ENCODE data around the gene BASP1.

Gene BASP1

DNA sequence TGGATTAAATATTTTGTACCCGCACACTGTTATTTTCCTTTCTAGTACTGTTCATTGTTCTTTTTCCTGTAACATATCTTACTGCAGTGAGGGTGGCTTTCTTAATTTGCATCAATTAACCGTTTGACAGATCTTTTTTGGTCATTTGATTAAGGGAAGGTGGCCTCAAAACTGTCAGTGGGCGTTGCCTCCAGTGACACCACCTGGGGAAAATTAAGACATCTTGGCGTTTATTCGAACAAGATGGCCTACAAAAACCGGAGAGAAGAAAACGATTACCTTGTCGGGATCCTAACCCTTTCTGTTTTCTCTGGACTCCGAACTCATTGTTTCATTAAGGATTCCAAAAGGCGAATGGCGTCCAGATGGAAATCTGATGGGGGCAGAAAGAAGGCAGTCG is 2.0 kb downstream of the BASP1 start:
- no peak for DNase-seq (ENCODE audit: low spot score)
- TF ChIP-seq, protein P1, sequence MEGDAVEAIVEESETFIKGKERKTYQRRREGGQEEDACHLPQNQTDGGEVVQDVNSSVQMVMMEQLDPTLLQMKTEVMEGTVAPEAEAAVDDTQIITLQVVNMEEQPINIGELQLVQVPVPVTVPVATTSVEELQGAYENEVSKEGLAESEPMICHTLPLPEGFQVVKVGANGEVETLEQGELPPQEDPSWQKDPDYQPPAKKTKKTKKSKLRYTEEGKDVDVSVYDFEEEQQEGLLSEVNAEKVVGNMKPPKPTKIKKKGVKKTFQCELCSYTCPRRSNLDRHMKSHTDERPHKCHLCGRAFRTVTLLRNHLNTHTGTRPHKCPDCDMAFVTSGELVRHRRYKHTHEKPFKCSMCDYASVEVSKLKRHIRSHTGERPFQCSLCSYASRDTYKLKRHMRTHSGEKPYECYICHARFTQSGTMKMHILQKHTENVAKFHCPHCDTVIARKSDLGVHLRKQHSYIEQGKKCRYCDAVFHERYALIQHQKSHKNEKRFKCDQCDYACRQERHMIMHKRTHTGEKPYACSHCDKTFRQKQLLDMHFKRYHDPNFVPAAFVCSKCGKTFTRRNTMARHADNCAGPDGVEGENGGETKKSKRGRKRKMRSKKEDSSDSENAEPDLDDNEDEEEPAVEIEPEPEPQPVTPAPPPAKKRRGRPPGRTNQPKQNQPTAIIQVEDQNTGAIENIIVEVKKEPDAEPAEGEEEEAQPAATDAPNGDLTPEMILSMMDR (IDR thresholded peaks at IDR 0.05; ENCODE audit: extremely low read depth, insufficient read depth, missing control alignments): no peak
- in situ Hi-C loops (cut with MboI; ENCODE audit: low pct_unique_long_range_greater_than_20kb, low sequenced_read_pairs, unreplicated experiment): loop anchor here (10.0 kb wide), 2 partner anchors 55 to 1085 kb away; no protein-coding TSS in a partner anchor

DNA sequence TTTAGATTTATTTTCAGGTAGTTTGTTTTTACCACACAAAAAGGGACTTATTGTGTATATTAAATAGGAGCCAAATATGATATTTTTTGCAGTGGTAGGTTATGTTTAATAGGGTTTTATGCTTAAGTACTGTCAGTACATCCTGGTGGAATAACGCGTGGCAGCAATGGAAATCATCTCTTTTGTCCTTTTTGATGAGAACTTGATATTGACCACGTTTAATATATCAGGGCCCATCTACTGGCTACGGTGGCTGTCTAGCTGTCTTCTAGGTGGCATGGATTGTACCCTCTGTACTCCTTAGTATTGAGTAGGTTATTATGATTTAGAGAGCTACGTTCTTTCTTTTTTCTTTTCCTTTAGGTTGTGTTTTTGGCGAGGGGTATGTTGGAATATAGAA is 2.6 kb downstream of the BASP1 start:
- in situ Hi-C loops (cut with MboI; ENCODE audit: low pct_unique_long_range_greater_than_20kb, low sequenced_read_pairs, unreplicated experiment): loop anchor here (10.0 kb wide), 2 partner anchors 55 to 1085 kb away; no protein-coding TSS in a partner anchor
- TF ChIP-seq, protein P1 (IDR thresholded peaks at IDR 0.05; ENCODE audit: extremely low read depth, insufficient read depth, missing control alignments): no peak
- DNase-seq (ENCODE audit: low spot score): no peak

DNA sequence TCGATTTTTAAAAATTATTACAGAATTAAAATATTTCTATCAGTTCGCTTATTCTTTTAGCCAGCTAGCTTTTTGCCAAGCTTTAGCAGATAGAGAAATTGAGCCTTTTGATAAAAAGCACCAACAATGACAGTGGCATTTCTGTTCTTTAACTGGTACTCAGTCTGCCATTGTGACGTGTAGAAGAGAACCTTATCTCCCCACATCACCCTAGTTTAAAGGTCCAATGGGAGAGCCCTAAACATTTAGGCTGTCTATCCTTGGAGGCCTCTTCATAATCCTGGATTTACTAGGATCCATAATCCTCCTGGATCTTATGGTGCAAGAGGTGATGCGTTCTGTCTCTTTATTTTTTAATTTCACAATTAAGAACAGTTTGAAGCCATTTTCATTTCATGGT is 3.0 kb downstream of the BASP1 start:
- TF ChIP-seq, protein P1 (IDR thresholded peaks at IDR 0.05; ENCODE audit: extremely low read depth, insufficient read depth, missing control alignments): no peak
- DNase-seq (ENCODE audit: low spot score): no peak
- in situ Hi-C loops (cut with MboI; ENCODE audit: low pct_unique_long_range_greater_than_20kb, low sequenced_read_pairs, unreplicated experiment): no loop called here

DNA sequence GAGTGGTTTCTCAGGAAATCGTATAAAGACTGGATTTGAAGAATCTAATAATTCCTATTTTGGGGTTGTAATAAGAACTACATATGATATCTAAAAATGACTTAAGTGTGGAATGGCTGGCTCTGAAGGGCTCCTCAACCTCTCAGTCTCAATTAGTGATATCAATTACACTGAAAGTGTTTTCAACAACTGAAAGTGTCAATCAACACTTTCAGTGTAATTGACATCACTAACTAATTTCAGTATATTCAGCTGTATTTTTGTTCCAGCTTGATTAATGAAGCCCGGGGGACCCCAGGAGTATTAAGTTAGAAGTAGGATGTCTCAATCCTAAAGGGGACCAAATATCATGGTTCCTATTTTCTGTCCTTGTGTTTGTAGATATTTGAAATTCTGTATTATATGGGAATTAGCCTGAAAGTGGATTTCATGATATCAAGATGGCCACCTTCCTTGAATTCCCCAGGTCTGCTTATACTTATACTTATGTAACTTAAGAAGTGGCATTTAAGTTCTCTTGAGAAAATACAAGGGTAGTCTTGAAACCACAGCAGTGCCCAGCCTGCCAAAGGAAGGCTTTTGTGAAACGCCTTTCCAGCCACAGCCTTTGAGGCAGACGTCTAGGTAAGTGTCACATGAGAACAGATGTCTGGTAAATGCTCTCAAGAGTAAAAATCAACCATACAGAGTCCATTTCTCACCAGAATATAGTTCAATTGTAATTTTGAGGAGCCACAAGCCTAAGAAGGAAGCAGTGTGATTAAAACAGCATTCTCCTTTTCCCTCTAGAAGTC is 4.6 kb downstream of the BASP1 start:
- in situ Hi-C loops (cut with MboI; ENCODE audit: low pct_unique_long_range_greater_than_20kb, low sequenced_read_pairs, unreplicated experiment): no loop called here
- TF ChIP-seq, protein P1 (IDR thresholded peaks at IDR 0.05; ENCODE audit: extremely low read depth, insufficient read depth, missing control alignments): no peak

DNA sequence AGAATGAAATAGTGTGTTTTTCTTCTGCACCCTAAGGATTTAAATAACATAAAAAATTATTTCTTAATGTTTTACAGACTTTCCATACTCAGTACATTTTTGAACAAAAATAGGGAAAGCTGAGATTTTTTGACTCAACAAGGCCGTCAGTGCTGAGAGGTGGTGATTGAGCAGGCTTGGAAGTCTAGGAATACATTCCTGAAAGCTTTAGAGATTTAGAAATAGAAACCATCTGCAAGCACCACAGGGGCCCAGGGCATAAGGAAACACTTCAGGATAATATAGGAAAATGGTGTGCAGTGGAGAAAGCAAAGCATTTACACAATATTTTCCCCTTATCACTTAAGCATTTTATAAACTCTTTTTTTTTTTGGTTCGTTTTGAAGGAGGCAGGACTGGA is 5.2 kb downstream of the BASP1 start:
- in situ Hi-C loops (cut with MboI; ENCODE audit: low pct_unique_long_range_greater_than_20kb, low sequenced_read_pairs, unreplicated experiment): no loop called here
- TF ChIP-seq, protein P1 (IDR thresholded peaks at IDR 0.05; ENCODE audit: extremely low read depth, insufficient read depth, missing control alignments): no peak
- no peak for DNase-seq (ENCODE audit: low spot score)

More for the DNA sequence above, 4.6 kb downstream of the BASP1 start:
- no peak for DNase-seq (ENCODE audit: low spot score)

DNA sequence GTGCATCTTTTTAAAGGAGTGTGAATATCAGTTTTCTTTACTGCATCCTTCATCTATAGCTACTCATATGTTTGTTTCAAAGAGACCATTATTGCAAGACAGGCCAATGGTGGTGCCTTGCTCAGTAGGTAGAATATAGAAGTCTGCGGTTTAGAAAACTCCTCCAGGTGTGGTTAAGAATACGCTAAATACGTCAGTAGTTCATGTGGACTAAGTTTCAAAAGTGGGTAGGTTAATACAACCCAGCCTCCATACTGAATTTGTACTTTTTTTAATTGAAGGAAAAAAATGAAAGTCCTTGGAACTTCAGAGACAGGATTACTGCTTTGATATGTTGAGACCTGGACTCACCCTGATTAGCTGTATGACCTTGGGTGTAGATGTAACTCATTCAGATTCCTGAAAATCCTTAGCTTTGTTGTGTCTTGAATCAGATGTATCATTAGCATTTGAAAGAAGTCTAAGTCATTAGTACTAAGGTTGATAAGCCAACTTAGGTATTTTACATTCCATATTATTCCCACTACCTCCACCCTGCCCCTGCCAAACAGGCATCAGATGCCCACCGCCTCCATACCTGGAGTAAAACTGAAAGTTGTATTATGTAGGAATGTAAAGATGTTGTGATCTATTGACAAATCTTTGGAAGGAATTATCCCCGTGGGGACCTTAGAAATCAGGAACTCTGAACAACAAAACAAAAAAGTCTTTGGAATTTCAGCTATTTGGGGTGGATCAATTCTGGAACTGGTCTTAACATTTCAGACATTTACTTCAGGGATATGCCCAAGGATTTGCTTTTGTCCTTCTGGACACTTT is 6.1 kb downstream of the BASP1 start:
- in situ Hi-C loops (cut with MboI; ENCODE audit: low pct_unique_long_range_greater_than_20kb, low sequenced_read_pairs, unreplicated experiment): no loop called here
- TF ChIP-seq, protein P1 (IDR thresholded peaks at IDR 0.05; ENCODE audit: extremely low read depth, insufficient read depth, missing control alignments): no peak
- peak; percentile 31 for DNase-seq (ENCODE audit: low spot score)
